BJ (cell line): ENCODE results near the gene FMO5. TPM values are rescaled to one million over a fixed set of nuclear protein-coding genes. Genes with fewer than 3 reads are reported as not detected.

ENCODE experiments used
- CTCF ChIA-PET: fragments of 350-600 bp; formaldehyde crosslinking; extraction: SDS; loops from one replicate; lab custom pipeline; 2021; ENCODE audit warnings: antibody characterized with exemption, inconsistent platforms; lab: Yijun Ruan, JAX
- POLR2A ChIA-PET: fragments of 300-600 bp; sonication (Branson Sonifier 250); formaldehyde crosslinking; extraction: SDS; loops from one replicate; lab custom pipeline; 2021; ENCODE audit warnings: antibody characterized with exemption; lab: Charles Lee
- DNase-seq: peaks from one replicate; pipeline ENCODE4 v3.0.0-alpha.2; 2011; ENCODE audit warnings: low read depth
- H3K27me3 ChIP-seq: 2 replicates; pipeline ENCODE4 v1.6.0; 2011; ENCODE audit warnings: low read length; ENCODE audit not compliant: control insufficient read depth, insufficient read depth
- H3K36me3 ChIP-seq: 2 replicates; pipeline ENCODE4 v1.5.1; 2011; ENCODE audit warnings: low read length; ENCODE audit not compliant: control insufficient read depth, insufficient read depth
- H3K4me3 ChIP-seq: 2 replicates; pipeline ENCODE4 v1.5.1; 2011; ENCODE audit warnings: low read depth, mild to moderate bottlenecking, control low read depth, low read length
- CTCF ChIP-seq: IDR thresholded peaks from 2 replicates; pipeline ENCODE4 v1.5.1; 2011; ENCODE audit warnings: low read depth, mild to moderate bottlenecking, control low read depth, inconsistent platforms, low read length, moderate library complexity; ENCODE audit not compliant: insufficient read depth
- polyA minus RNA-seq: library from RNA; depleted of rRNA, polyadenylated mRNA; stranded (reverse); fragments of >200 nt; gene quantifications from 2 replicates; pipeline ENCODE4 v1.2.3, GENCODE V29; 2011; rRNA and poly(A)+ RNA removed
- polyA plus RNA-seq: library from polyadenylated mRNA; depleted of rRNA; stranded (reverse); fragments of >200 nt; gene quantifications from 2 replicates; pipeline ENCODE4 v1.2.3, GENCODE V29; 2011; rRNA removed

Gene FMO5
- polyA plus RNA-seq (0.39 and 0.60 TPM in 2 replicates), polyA minus RNA-seq (0.09 TPM in 1 of 2 replicates, not detected in the other)

GRCh38 chr1:147225193-147225730 lies at the start of gene FMO5:
Gene FMO5 (minus strand): TSS chr1:147225339. CDS start chr1:147225029, 310 bp downstream.
- no peaks in the 10 kb centered on the region for H3K36me3 ChIP-seq
- H3K4me3 ChIP-seq, result peak within 1 kb of the TSS; percentile 58
- ChIA-PET CTCF (interaction anchor here (0.6 to 2.0 kb wide), 7 partner anchors 11 to 71 kb away, joined by 3 to 8 read pairs (median 5); partner anchors contain the start of gene CHD1L), POLR2A (no interaction called here)
- peak; percentile 31; the same call in 1 of the 2 replicates for TF ChIP-seq CTCF
- no peaks in the 10 kb centered on the region for H3K27me3 ChIP-seq
- no peak for DNase-seq

- peak; percentile 22; the same call in 1 of the 2 replicates for TF ChIP-seq CTCF
- Histone ChIP-seq H3K4me3 (peak overlapping the region; percentile 22), H3K36me3 (no peaks in the 10 kb centered on the region; the same call in 1 of the 2 replicates), H3K27me3 (no peaks in the 10 kb centered on the region)
- CTCF ChIA-PET, result interaction anchor here (0.6 to 4.9 kb wide), 17 partner anchors 12 to 368 kb away, joined by 3 to 68 read pairs (median 4); no protein-coding TSS in a partner anchor
- POLR2A ChIA-PET, result no interaction called here
- peak; percentile 66 for DNase-seq
Measured at GRCh38 chr1:147273409-147274336, 48.5 kb upstream of the FMO5 start.

GRCh38 chr1:147272042-147272441 lies 46.9 kb upstream of the FMO5 start:
- POLR2A ChIA-PET, result no interaction called here

GRCh38 chr1:147270721-147271120 lies 45.6 kb upstream of the FMO5 start:
- no peaks in the 10 kb centered on the region; the same call in 1 of the 2 replicates for H3K36me3 ChIP-seq
- H3K4me3 ChIP-seq, result no peak overlapping the region
- DNase-seq, result no peak
- ChIA-PET POLR2A (no interaction called here), CTCF (interaction anchor here (1.0 to 2.1 kb wide), 2 partner anchors 14 to 118 kb away, joined by 3 to 11 read pairs; no protein-coding TSS in a partner anchor)
- TF ChIP-seq CTCF, result no peak
- no peaks in the 10 kb centered on the region for H3K27me3 ChIP-seq

More at GRCh38 chr1:147272042-147272441, 46.9 kb upstream of the FMO5 start:
- Histone ChIP-seq H3K4me3 (no peak overlapping the region), H3K36me3 (no peaks in the 10 kb centered on the region; the same call in 1 of the 2 replicates), H3K27me3 (no peaks in the 10 kb centered on the region)
- CTCF ChIA-PET, result interaction anchor here (4.9 kb wide), 1 partner anchor 117 kb away, joined by 68 read pairs; no protein-coding TSS in a partner anchor
- no peak for TF ChIP-seq CTCF
- no peak for DNase-seq
